GM12878 (cell line): ENCODE measurements around the gene SACM1L. TPM values are rescaled to one million over a fixed set of nuclear protein-coding genes. Genes with fewer than 3 reads are reported as not detected.

Source experiments
- ATAC-seq: fragments of 200-7000 bp; cut with Tn5 transposase; 3 replicates; pipeline ENCODE4 v1.9.1; 2020; ENCODE audit warnings: mild to moderate bottlenecking, moderate library complexity
- BruUV-seq: library from RNA; stranded (reverse); fragments of 400-500 nt; replicated peaks from 2 replicates; lab custom pipeline; 2021; lab: Mats Ljungman, UMichigan
- CTCF ChIA-PET: fragments of 300-600 bp; sonication (Branson Sonifier 250); formaldehyde crosslinking; extraction: SDS; loops from one replicate; lab custom pipeline; 2021; ENCODE audit warnings: inconsistent platforms; lab: Yijun Ruan, JAX
- POLR2A ChIA-PET: fragments of 350-600 bp; formaldehyde crosslinking; extraction: SDS; loops from one replicate; lab custom pipeline; 2021; ENCODE audit warnings: inconsistent platforms; lab: Charles Lee
- RAD21 ChIA-PET: fragments of 300-600 bp; sonication (Branson Sonifier 250); formaldehyde crosslinking; loops from one replicate; lab custom pipeline; 2023; ENCODE audit warnings: antibody characterized with exemption; ENCODE audit not compliant: unreplicated experiment; lab: Charles Lee
- SMC1A ChIA-PET: fragments of 300-600 bp; sonication (Branson Sonifier 250); formaldehyde crosslinking; loops from one replicate; lab custom pipeline; 2023; ENCODE audit not compliant: unreplicated experiment, uncharacterized antibody; lab: Charles Lee
- DNase-seq: peaks from one replicate; pipeline ENCODE4 v3.0.0-alpha.2; 2011; ENCODE audit warnings: low read depth, low spot score
- FAIRE-seq: peaks from 3 replicates; lab custom pipeline; 2011; peaks lifted over from hg19 to GRCh38; lab: Jason Lieb, UNC
- H2AFZ ChIP-seq: 2 replicates; pipeline ENCODE4 v1.6.0; 2011; ENCODE audit warnings: low read depth, low read length, control low read depth; ENCODE audit not compliant: control insufficient read depth
- H3K27ac ChIP-seq: 2 replicates; pipeline ENCODE4 v1.5.1; 2011; ENCODE audit warnings: control low read depth; ENCODE audit not compliant: control insufficient read depth, insufficient read depth
- H3K27me3 ChIP-seq, 2 experiments: replicated peaks in 1 of 2; 2 replicates each; pipeline versions ENCODE4 v1.6.0 to v1.6.1; 2011; ENCODE audit warnings: low read length in 1 of 2; ENCODE audit not compliant: control insufficient read depth in 2 of 2, insufficient read depth in 2 of 2
- H3K36me3 ChIP-seq, 2 experiments: 2 replicates each; pipeline ENCODE4 v1.5.1; 2011; ENCODE audit warnings: low read length in 1 of 2; ENCODE audit not compliant: control insufficient read depth in 2 of 2, insufficient read depth in 2 of 2
- H3K4me1 ChIP-seq: 2 replicates; pipeline ENCODE4 v1.6.1; 2011; ENCODE audit warnings: mild to moderate bottlenecking, low read length, moderate library complexity, mixed read lengths; ENCODE audit not compliant: control insufficient read depth, insufficient read depth
- H3K4me2 ChIP-seq: 2 replicates; pipeline ENCODE4 v1.6.0; 2011; ENCODE audit warnings: control low read depth; ENCODE audit not compliant: control insufficient read depth, insufficient read depth
- H3K4me3 ChIP-seq: fragments of 200-600 bp; sonication (generic); 2 replicates; pipeline ENCODE4 v1.5.1; 2016
- H3K79me2 ChIP-seq: 2 replicates; pipeline ENCODE4 v1.6.0; 2011; ENCODE audit warnings: low read length; ENCODE audit not compliant: control insufficient read depth, insufficient read depth
- H3K9ac ChIP-seq: 2 replicates; pipeline ENCODE4 v1.8.0; 2011; ENCODE audit warnings: low read length, control low read depth, mixed read lengths; ENCODE audit not compliant: control insufficient read depth, insufficient read depth
- H3K9me3 ChIP-seq: replicated peaks from 3 replicates; pipeline ENCODE4 v1.5.1; 2011; ENCODE audit warnings: mild to moderate bottlenecking, low read length; ENCODE audit not compliant: control insufficient read depth, insufficient read depth
- H4K20me1 ChIP-seq: 2 replicates; pipeline ENCODE4 v1.6.0; 2011; ENCODE audit not compliant: control insufficient read depth, insufficient read depth
- HCFC1 ChIP-seq: fragments of 150-350 bp; IDR thresholded peaks from 2 replicates; pipeline ENCODE4 v1.6.1; 2014; ENCODE audit warnings: low read length
- IRF4 ChIP-seq: IDR thresholded peaks from 2 replicates; pipeline ENCODE4 v1.6.1; 2011; ENCODE audit warnings: low read depth, low read length
- NRF1 ChIP-seq: conservative IDR thresholded peaks from 2 replicates; pipeline ENCODE4 v1.6.1; 2011; ENCODE audit warnings: mild to moderate bottlenecking, low read depth, low read length, improper control_type of control experiment
- TAF1 ChIP-seq: IDR thresholded peaks from 2 replicates; pipeline ENCODE4 v1.6.1; 2011; ENCODE audit warnings: mild to moderate bottlenecking, low read depth, low read length, borderline replicate concordance
- TBL1XR1 ChIP-seq: IDR thresholded peaks from 2 replicates; pipeline ENCODE4 v1.6.1; 2012; ENCODE audit warnings: low read depth, low read length, improper control_type of control experiment
- whole genome bisulfite sequencing: methylation state at CpG from one replicate; pipeline ENCODE4 v1.1.6; 2016; ENCODE audit warnings: low lambda C conversion rate; ENCODE audit not compliant: insufficient replicate concordance, insufficient coverage; ENCODE audit errors: missing lambda C conversion rate; 5-methylcytosine and 5-hydroxymethylcytosine counted together
- in situ Hi-C: fragments of 300-500 bp; cut with MboI; formaldehyde crosslinking; loops from 9 replicates; pipeline ENCODE4 v1.14.3; 2018; ENCODE audit warnings: mixed read lengths
- intact Hi-C: fragments of 100-400 bp; cut with micrococcal nuclease; formaldehyde crosslinking; loops from one replicate; pipeline ENCODE4 v1.14.2; 2022; ENCODE audit not compliant: unreplicated experiment
- polyA plus RNA-seq, 11 experiments: library from polyadenylated mRNA; depleted of rRNA in 4 of 11; unstranded in 6 of 11; stranded (reverse) in 5 of 11; fragments of >200 nt; fragmentation: Nextera tagmentation in 4 of 11; fragmentation: Illumina TruSeq in 1 of 11; extraction: Ambion mirVana in 4 of 11; extraction: Trizol in 1 of 11; gene quantifications; 1 replicate in 1 of 11; 2 replicates in 10 of 11; pipeline versions ENCODE4 v1.2.1 to v1.2.3, GENCODE V29; 2011 to 2016; ENCODE audit warnings: inconsistent platforms in 2 of 11, missing spikeins in 2 of 11, low read depth in 1 of 11
- total RNA-seq, 4 experiments: library from RNA; depleted of rRNA in 3 of 4; stranded (reverse); fragments of >200 nt in 3 of 4; fragmentation: Illumina TruSeq in 1 of 4; extraction: Trizol in 1 of 4; gene quantifications; 2 replicates each; pipeline versions ENCODE4 v1.2.1 to v1.2.3, GENCODE V29; 2013 to 2021
- TF ChIP-seq, protein P1 (sequence below): fragments of 450-650 bp; IDR thresholded peaks from 2 replicates; pipeline ENCODE4 v1.6.1; 2016; ENCODE audit warnings: mild to moderate bottlenecking, moderate library complexity, borderline replicate concordance

The SACM1L gene
- total and polyA plus RNA-seq, 10 of the 15 experiments (the other 5 are each of a cell fraction or from before 2014, with no cell fraction given): 16.5 to 48.3 (median 28.9) TPM

DNA sequence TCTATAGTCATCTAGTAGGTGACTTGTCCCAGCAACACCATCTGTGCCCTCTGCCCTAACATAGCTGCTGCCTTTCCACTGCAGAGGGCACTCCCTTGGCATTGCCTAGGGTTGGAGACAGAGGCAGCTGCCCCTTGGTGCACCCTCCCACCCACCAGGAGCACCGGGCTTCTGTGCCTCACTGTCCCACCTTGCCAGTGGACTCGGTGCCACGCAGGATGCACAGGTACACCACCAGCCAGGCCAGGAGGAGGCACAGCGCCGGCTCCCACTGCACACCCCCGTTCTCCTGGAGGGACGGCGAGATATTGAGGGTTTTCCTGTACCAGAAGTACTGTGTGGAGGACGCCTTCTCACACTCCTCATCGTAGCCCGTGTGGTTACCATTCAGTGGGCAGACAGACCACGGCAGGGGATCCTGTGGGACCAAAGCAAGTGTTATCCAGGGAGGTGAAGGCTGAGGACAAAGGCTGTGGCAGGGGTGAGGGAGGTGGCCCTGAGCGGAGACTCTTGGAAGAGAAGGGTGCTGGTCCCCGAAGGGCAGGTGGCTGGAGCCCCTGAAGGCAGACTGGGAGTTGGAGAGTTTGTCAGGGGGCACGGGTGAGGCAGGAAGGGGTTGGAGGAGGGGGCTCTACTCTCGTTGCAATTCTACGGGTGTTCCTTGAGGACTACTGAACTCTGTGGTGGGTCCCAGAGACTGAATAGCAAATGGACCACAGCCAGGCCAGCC is 86.5 kb downstream of the SACM1L start (continued):
- TF ChIP-seq, protein P1, sequence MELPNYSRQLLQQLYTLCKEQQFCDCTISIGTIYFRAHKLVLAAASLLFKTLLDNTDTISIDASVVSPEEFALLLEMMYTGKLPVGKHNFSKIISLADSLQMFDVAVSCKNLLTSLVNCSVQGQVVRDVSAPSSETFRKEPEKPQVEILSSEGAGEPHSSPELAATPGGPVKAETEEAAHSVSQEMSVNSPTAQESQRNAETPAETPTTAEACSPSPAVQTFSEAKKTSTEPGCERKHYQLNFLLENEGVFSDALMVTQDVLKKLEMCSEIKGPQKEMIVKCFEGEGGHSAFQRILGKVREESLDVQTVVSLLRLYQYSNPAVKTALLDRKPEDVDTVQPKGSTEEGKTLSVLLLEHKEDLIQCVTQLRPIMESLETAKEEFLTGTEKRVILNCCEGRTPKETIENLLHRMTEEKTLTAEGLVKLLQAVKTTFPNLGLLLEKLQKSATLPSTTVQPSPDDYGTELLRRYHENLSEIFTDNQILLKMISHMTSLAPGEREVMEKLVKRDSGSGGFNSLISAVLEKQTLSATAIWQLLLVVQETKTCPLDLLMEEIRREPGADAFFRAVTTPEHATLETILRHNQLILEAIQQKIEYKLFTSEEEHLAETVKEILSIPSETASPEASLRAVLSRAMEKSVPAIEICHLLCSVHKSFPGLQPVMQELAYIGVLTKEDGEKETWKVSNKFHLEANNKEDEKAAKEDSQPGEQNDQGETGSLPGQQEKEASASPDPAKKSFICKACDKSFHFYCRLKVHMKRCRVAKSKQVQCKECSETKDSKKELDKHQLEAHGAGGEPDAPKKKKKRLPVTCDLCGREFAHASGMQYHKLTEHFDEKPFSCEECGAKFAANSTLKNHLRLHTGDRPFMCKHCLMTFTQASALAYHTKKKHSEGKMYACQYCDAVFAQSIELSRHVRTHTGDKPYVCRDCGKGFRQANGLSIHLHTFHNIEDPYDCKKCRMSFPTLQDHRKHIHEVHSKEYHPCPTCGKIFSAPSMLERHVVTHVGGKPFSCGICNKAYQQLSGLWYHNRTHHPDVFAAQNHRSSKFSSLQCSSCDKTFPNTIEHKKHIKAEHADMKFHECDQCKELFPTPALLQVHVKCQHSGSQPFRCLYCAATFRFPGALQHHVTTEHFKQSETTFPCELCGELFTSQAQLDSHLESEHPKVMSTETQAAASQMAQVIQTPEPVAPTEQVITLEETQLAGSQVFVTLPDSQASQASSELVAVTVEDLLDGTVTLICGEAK: no peak
- no peak for TF ChIP-seq TAF1
- TF ChIP-seq IRF4: no peak
- TF ChIP-seq NRF1: no peak

DNA sequence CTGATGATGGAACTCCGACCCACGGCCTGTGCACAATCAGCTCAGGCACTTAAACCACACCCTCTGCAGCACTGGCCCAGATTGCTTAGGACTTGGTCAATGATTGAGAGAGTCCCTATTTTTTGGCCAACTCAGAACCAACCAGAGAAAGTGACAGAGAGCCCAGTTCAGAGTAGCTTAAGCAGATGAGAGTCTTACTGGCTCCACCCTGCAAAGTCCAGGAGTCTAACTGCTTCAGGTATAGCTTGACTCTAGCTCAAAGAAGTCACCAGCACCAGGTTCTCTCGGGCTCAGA is 87.1 kb downstream of the SACM1L start:
- FAIRE-seq (no peak), DNase-seq (no peak), ATAC-seq (no peak)
- H4K20me1 ChIP-seq: no peaks in the 10 kb centered on the region
- ChIA-PET SMC1A (no interaction called here), CTCF (interaction anchor here (0.8 to 1.9 kb wide), 3 partner anchors 14 to 301 kb away, joined by 3 to 6 read pairs (median 3); no protein-coding TSS in a partner anchor), POLR2A (no interaction called here), RAD21 (no interaction called here)
- intact Hi-C loops: no loop called here
- 0 out of 4 replicates have a peak, but pooled peaks cover 0 to 2% of the 10 kb centered on the region in 2 experiments for H3K27me3 ChIP-seq
- BruUV-seq: no TSS peak
- in situ Hi-C loops: no loop called here
- TF ChIP-seq HCFC1 (no peak), TBL1XR1 (no peak)
- no peaks in the 10 kb centered on the region for H3K36me3 ChIP-seq
- no peaks in the 10 kb centered on the region for H3K79me2 ChIP-seq
- H2AFZ ChIP-seq: no peak overlapping the region
- H3K4me3 ChIP-seq: no peak overlapping the region
- no peak overlapping the region for H3K27ac ChIP-seq
- H3K4me2 ChIP-seq: no peak overlapping the region
- 63% methylated on average over 3 of the region's 3 CpGs for WGBS
- H3K4me1 ChIP-seq: no peaks in the 10 kb centered on the region
- H3K9ac ChIP-seq: no peak overlapping the region
- H3K9me3 ChIP-seq: no peaks in the 10 kb centered on the region
